Activated CD8-positive, alpha-beta memory T cell treated with anti-CD3 and anti-CD28 coated beads for 1 hour (primary cell): ENCODE results near the gene TOP2A.
A peak's percentile ranks its signal among the peaks of the same experiment; 100 is the strongest.

Experiments used
- DNase-seq, 2 donors: peaks; one replicate each; pipeline ENCODE4 v3.0.0-alpha.2; 2020; ENCODE audit warnings: low read depth in 1 of 2; ENCODE audit errors: extremely low read depth in 1 of 2

TOP2A gene

DNA sequence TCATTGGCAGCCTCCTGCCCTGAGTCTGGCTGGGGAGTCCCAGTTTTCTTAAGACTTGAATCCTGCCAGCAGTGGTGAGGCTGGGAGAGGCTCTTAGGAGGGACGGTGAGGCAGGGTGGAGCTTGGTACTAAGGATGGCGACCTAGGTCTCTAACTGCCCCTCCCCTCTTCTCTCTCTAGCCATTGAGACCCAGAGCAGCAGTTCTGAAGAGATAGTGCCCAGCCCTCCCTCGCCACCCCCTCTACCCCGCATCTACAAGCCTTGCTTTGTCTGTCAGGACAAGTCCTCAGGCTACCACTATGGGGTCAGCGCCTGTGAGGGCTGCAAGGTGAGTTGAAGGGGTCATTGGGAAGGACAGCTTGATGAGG lies 69.6 kb downstream of the TOP2A start:
- no peak for DNase-seq

- no peak for DNase-seq
Observed at GRCh38 chr17:40347319-40348135, 70.2 kb downstream of the TOP2A start.

DNA sequence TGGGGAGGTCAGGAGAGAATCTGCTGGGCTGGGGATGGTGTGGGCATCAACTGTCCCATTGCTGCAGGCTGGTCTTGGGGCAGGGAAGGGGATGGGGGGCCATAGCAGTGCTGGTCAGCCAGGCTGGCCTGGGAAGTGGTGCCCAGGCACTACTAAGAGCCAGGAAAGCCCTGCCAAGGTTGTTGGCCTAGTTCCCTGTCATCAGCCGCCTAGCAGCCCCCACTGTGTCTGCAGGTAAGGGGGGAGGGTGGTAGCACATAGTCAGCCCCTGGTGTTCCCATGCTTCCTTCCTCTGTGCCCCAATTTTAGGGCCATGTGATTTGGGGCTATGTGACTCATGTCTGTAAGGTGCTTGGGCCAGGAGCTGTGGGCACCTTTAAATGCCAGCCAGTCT lies 70.9 kb downstream of the TOP2A start:
- no peak for DNase-seq

- DNase-seq: no peak
Observed at GRCh38 chr17:40345994-40346764, 71.5 kb downstream of the TOP2A start.

DNA sequence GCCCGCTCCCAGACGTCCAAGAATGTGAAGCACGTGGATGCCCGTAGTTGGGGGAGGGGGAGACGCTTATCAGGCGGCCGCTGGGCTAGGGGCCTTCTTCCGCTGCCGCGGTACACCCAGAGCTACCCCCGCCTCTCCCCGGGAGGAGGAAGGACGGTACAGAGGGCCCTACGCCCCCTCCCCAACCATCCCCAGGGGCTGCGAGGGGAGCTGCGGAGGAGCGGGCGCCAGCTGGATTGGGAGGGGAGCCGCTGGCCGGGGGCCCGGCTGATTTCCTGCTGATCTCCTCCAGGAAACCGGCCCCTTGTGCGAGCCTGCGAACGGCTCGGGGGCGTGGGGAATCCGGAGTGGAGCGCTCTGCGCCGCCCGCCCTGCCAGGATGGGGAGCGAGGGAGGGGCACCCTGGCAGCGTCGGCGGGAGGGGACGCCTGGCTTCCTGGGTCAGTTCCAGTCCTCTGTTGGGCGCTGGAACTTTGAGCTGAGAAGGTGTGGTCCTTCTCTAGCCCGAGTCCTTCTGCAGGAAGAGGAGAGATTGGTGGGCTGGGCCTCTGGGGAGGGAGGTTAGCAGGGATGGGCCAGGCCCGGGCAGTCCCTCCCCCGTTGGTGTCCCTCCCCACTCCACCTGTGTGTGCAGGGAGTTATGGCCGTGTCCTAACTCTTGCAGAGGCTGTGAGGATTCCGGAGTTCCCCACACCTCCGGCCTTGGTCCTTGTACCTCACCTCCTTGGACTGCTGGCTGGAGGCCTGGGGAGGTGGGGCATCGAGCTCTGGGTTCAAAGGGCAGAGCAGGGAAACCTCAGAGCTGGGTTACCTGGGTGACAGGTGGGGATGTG lies 72.3 kb downstream of the TOP2A start:
- DNase-seq: no peak

DNA sequence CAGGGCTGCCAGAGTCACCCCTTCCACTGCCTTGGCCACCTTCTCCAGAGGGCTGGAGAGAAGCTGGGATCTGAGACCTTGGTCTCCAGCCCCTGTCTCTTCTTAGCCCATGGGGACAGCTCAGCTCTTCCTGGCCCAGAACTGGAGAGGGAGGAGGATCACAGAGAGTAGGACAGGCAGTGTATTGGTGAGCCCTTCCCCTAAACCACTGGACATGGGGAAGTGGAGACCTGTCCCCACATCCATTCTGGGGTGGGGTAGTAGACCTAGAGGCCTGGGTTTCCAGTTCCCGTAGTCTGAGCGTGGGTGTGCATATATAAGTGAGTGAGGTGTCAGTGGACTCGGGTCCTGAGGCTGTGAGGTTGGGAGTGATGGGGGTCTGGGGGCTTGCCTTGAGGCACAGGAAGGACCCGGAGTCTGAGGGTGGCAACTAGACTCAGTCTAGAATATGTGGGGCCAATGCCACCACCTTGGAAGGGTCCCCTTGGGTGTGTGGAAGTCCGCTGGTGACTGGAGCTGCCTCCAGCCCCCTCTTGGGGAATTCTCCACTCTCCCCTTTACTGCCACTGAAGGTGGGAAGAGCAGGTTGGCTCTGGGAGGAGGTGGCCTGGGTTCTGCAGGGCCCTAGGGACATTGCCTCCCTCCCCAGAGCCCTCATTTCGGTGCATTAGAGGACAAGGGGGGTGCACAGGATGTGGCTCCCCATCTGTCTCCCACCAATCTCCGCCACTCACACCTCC lies 73.1 kb downstream of the TOP2A start:
- no peak for DNase-seq

- DNase-seq: no peak
Observed at GRCh38 chr17:40343219-40344119, 74.2 kb downstream of the TOP2A start.

GRCh38 chr17:40342504-40343218 lies 75.0 kb downstream of the TOP2A start:
- DNase-seq: no peak

- DNase-seq: no peak
Observed at GRCh38 chr17:40341808-40342503, 75.7 kb downstream of the TOP2A start.

GRCh38 chr17:40340880-40341807 lies 76.6 kb downstream of the TOP2A start:
- peak; percentile 73 to 83 for DNase-seq

- DNase-seq: no peak
Observed at GRCh38 chr17:40340327-40340726, 77.4 kb downstream of the TOP2A start.

- no peak for DNase-seq
Observed at GRCh38 chr17:40338941-40339649, 78.6 kb downstream of the TOP2A start.
